Left ventricle myocardium inferior (tissue), 1 donor: Measurements from ENCODE around the gene HOXB5. TPM values are rescaled to one million over a fixed set of nuclear protein-coding genes. Genes with fewer than 3 reads are reported as not detected.

Experiments used
- DNase-seq: peaks from one replicate; pipeline ENCODE4 v3.0.0-alpha.2; 2020
- H3K27ac ChIP-seq: fragments of 200-600 bp; replicated peaks from 2 replicates; pipeline ENCODE4 v1.8.0; 2021
- H3K27me3 ChIP-seq: fragments of 200-600 bp; 2 replicates; pipeline ENCODE4 v1.8.0; 2021; ENCODE audit warnings: low read depth
- H3K36me3 ChIP-seq: fragments of 200-600 bp; 2 replicates; pipeline ENCODE4 v1.8.0; 2021
- H3K4me1 ChIP-seq: fragments of 200-600 bp; 2 replicates; pipeline ENCODE4 v1.8.0; 2021
- H3K4me3 ChIP-seq: fragments of 200-600 bp; 2 replicates; pipeline ENCODE4 v1.8.0; 2021; ENCODE audit warnings: mild to moderate bottlenecking, moderate library complexity
- H3K9me3 ChIP-seq: fragments of 200-600 bp; replicated peaks from 2 replicates; pipeline ENCODE4 v1.8.0; 2021
- intact Hi-C: fragments of 100-400 bp; cut with micrococcal nuclease; formaldehyde crosslinking; loops from one replicate; pipeline ENCODE4 v1.11.0; 2022
- total RNA-seq: library from RNA; stranded (reverse); fragmentation: NEBNext Ultra II Directional; extraction: Animal tissue kit (Norgen Biotek cat#: 25700); gene quantifications from one replicate; pipeline ENCODE4 v1.2.1, GENCODE V29; 2021
- TF ChIP-seq, protein P1 (sequence below): fragments of 200-600 bp; IDR thresholded peaks from 2 replicates; pipeline ENCODE4 v1.8.0; 2021; ENCODE audit warnings: antibody characterized with exemption, mild to moderate bottlenecking, borderline replicate concordance
- donor health status: DM: no; HTN: yes; CAD: no; lungs with severe emphysema.

The HOXB5 gene
- total RNA-seq, 1 donor from 2014 or later: not detected

DNA sequence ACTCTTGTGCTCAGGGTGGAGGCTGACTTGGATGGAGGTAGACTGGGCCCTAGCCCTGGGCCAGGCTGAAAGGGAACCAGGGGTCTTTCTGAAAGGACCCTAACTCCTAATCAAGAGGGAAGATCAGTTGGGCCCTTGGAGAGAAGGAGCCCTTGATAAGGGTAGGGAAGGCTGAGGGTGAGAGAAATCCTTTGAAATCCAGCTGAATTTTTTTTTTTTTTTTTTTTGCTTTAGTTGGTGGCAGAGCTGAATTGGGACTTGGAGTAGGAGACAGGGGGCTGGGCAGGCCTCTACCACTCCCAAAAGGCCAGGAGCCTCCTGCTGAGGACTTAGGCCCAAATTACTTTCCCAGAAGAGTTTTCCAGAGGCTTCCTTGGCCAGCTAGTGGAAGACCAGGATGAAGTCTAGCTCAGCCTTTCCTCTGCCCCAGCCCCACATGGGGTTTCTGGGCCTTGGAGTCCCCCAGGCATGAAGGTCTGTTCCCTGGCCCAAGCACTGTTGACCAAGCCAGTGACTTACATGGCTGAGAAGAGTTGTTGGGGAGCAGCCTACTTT lies 2.9 kb downstream of the HOXB5 start:
- TF ChIP-seq, protein P1, sequence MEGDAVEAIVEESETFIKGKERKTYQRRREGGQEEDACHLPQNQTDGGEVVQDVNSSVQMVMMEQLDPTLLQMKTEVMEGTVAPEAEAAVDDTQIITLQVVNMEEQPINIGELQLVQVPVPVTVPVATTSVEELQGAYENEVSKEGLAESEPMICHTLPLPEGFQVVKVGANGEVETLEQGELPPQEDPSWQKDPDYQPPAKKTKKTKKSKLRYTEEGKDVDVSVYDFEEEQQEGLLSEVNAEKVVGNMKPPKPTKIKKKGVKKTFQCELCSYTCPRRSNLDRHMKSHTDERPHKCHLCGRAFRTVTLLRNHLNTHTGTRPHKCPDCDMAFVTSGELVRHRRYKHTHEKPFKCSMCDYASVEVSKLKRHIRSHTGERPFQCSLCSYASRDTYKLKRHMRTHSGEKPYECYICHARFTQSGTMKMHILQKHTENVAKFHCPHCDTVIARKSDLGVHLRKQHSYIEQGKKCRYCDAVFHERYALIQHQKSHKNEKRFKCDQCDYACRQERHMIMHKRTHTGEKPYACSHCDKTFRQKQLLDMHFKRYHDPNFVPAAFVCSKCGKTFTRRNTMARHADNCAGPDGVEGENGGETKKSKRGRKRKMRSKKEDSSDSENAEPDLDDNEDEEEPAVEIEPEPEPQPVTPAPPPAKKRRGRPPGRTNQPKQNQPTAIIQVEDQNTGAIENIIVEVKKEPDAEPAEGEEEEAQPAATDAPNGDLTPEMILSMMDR: no peak
- Histone ChIP-seq H3K4me3 (no peak overlapping the region), H3K9me3 (no peaks in the 10 kb centered on the region), H3K36me3 (no peaks in the 10 kb centered on the region), H3K27ac (no peak overlapping the region), H3K27me3 (peaks cover 100% of the 10 kb centered on the region), H3K4me1 (peaks cover 23% of the 10 kb centered on the region)
- no peak for DNase-seq
- intact Hi-C loops: no loop called here

GRCh38 chr17:48589831-48590606 lies 3.6 kb downstream of the HOXB5 start, which contains the start of gene HOXB3:
Gene HOXB3 (minus strand): TSS chr17:48590241. CDS start chr17:48552474, 37,767 bp downstream.
- Histone ChIP-seq H3K4me1 (peaks cover 30% of the 10 kb centered on the region), H3K27me3 (peaks cover 100% of the 10 kb centered on the region), H3K36me3 (no peaks in the 10 kb centered on the region), H3K9me3 (no peaks in the 10 kb centered on the region), H3K4me3 (no peak within 1 kb of the TSS), H3K27ac (no peak within 1 kb of the TSS)
- TF ChIP-seq, protein P1: no peak
- no peak for DNase-seq
- intact Hi-C loops: no loop called here

- Histone ChIP-seq H3K9me3 (no peaks in the 10 kb centered on the region), H3K36me3 (no peaks in the 10 kb centered on the region), H3K27me3 (peaks cover 100% of the 10 kb centered on the region), H3K4me3 (no peak overlapping the region), H3K4me1 (peaks cover 31% of the 10 kb centered on the region), H3K27ac (no peak overlapping the region)
- intact Hi-C loops: no loop called here
- no peak for DNase-seq
- TF ChIP-seq, protein P1: no peak
Observed at GRCh38 chr17:48589060-48589830, 4.3 kb downstream of the HOXB5 start.

DNA sequence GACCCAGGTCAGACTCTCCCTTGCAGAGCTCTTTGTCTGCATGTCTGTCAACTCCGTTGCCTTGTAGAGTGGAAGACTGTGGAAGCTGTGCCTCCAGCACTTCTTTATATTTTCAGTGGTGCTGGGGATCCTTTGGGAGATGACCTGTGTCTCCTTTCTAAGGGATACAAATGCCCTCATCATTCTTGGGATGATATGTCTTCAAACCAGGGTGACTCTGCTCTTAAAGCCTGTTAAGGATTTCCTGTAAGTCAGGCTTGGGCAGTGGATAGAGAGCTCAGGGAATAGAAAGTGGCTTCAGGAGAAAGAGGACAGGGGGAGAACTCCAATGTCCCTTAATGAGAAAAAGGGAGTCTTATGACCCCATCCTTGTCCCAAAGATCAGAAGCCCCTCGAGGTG lies 5.1 kb downstream of the HOXB5 start:
- Histone ChIP-seq H3K9me3 (no peaks in the 10 kb centered on the region), H3K27me3 (peaks cover 100% of the 10 kb centered on the region), H3K36me3 (no peaks in the 10 kb centered on the region), H3K27ac (no peak overlapping the region), H3K4me1 (peaks cover 25% of the 10 kb centered on the region), H3K4me3 (no peak overlapping the region)
- no peak for DNase-seq
- intact Hi-C loops: no loop called here
- TF ChIP-seq, protein P1: no peak

- intact Hi-C loops: no loop called here
- DNase-seq: no peak
- H3K9me3 ChIP-seq: no peaks in the 10 kb centered on the region
- peaks cover 20% of the 10 kb centered on the region for H3K4me1 ChIP-seq
- no peaks in the 10 kb centered on the region for H3K36me3 ChIP-seq
- H3K4me3 ChIP-seq: no peak overlapping the region
- peaks cover 100% of the 10 kb centered on the region for H3K27me3 ChIP-seq
- no peak overlapping the region for H3K27ac ChIP-seq
- TF ChIP-seq, protein P1: no peak
Observed at GRCh38 chr17:48588074-48588415, 5.5 kb downstream of the HOXB5 start.
